OCI-LY7 (cell line): ENCODE measurements around the gene MEIS2. TPM values are rescaled to one million over a fixed set of nuclear protein-coding genes. Genes with fewer than 3 reads are reported as not detected.

Experiments
- BruUV-seq: library from RNA; stranded (reverse); fragments of 400-500 nt; replicated peaks from 2 replicates; lab custom pipeline; 2021; lab: Mats Ljungman, UMichigan
- CTCF ChIA-PET: fragments of 300-600 bp; sonication (Branson Sonifier 250); formaldehyde crosslinking; loops from one replicate; lab custom pipeline; 2022; ENCODE audit warnings: antibody characterized with exemption; ENCODE audit not compliant: unreplicated experiment; lab: Charles Lee
- POLR2A ChIA-PET: fragments of 300-600 bp; sonication (Branson Sonifier 250); formaldehyde crosslinking; loops from one replicate; lab custom pipeline; 2022; ENCODE audit warnings: antibody characterized with exemption; lab: Charles Lee
- DNase-seq: peaks from one replicate; pipeline ENCODE4 v3.0.0-alpha.2; 2015; ENCODE audit warnings: low spot score
- H2AFZ ChIP-seq: fragments of 200-600 bp; sonication (generic), shearing (Covaris generic); 2 replicates; pipeline ENCODE4 v1.6.1; 2014; ENCODE audit warnings: mild to moderate bottlenecking, antibody characterized with exemption, low read length, moderate library complexity
- H3K27ac ChIP-seq: fragments of 200-600 bp; sonication (generic); 2 replicates; pipeline ENCODE4 v1.5.1; 2014; ENCODE audit warnings: mixed run types, low read depth, mild to moderate bottlenecking, moderate library complexity, low read length, inconsistent platforms; ENCODE audit not compliant: poor library complexity, severe bottlenecking
- H3K36me3 ChIP-seq: fragments of 200-600 bp; sonication (generic); 2 replicates; pipeline ENCODE4 v1.6.1; 2014; ENCODE audit warnings: mild to moderate bottlenecking, antibody characterized with exemption, low read length, moderate library complexity, mixed read lengths; ENCODE audit not compliant: insufficient read depth
- H3K4me1 ChIP-seq: fragments of 200-600 bp; sonication (generic); 2 replicates; pipeline ENCODE4 v1.5.1; 2014; ENCODE audit warnings: mild to moderate bottlenecking, low read length; ENCODE audit not compliant: insufficient read depth, poor library complexity, severe bottlenecking
- H3K4me2 ChIP-seq: fragments of 200-600 bp; sonication (generic); 2 replicates; pipeline ENCODE4 v1.6.1; 2014; ENCODE audit warnings: mild to moderate bottlenecking, low read length
- H3K4me3 ChIP-seq: fragments of 200-600 bp; sonication (generic); 2 replicates; pipeline ENCODE4 v1.5.1; 2014; ENCODE audit warnings: mild to moderate bottlenecking, low read depth, low read length; ENCODE audit not compliant: poor library complexity, severe bottlenecking
- H3K79me2 ChIP-seq: fragments of 200-600 bp; sonication (generic); 2 replicates; pipeline ENCODE4 v1.6.1; 2016; ENCODE audit warnings: low read depth, mild to moderate bottlenecking, low read length, moderate library complexity, mixed read lengths; ENCODE audit not compliant: insufficient read depth
- H3K9me2 ChIP-seq: fragments of 200-600 bp; sonication (generic); 2 replicates; pipeline ENCODE4 v1.6.1; 2016; ENCODE audit warnings: mild to moderate bottlenecking, low read length, mixed read lengths; ENCODE audit not compliant: insufficient read depth
- H3K9me3 ChIP-seq: fragments of 200-600 bp; sonication (generic); 2 replicates; pipeline ENCODE4 v1.6.1; 2014; ENCODE audit warnings: mild to moderate bottlenecking, mixed run types, low read length, mixed read lengths
- H4K20me1 ChIP-seq: fragments of 200-600 bp; sonication (generic); 2 replicates; pipeline ENCODE4 v1.6.1; 2014; ENCODE audit warnings: mild to moderate bottlenecking, antibody characterized with exemption, low read length, moderate library complexity, mixed read lengths; ENCODE audit not compliant: insufficient read depth
- CTCF ChIP-seq: fragments of 200-600 bp; sonication (generic); conservative IDR thresholded peaks from 2 replicates; pipeline ENCODE4 v1.5.1; 2014; ENCODE audit warnings: mild to moderate bottlenecking, antibody characterized with exemption, low read length, moderate library complexity, mixed read lengths
- EZH2phosphoT487 ChIP-seq: fragments of 200-600 bp; sonication (generic); IDR thresholded peaks from 2 replicates; pipeline ENCODE4 v1.6.1; 2018; ENCODE audit warnings: low read depth, borderline replicate concordance, mild to moderate bottlenecking, mixed run types, antibody characterized with exemption, low read length, moderate library complexity, mixed read lengths
- intact Hi-C: fragments of 100-400 bp; cut with micrococcal nuclease; formaldehyde crosslinking; loops from one replicate; pipeline ENCODE4 v1.10.0; 2022; ENCODE audit not compliant: unreplicated experiment
- total RNA-seq, 2 experiments: library from RNA; depleted of rRNA in 1 of 2; stranded (reverse); fragments of >200 nt in 1 of 2; shearing (Covaris generic) in 1 of 2; gene quantifications; 2 replicates each; pipeline ENCODE4 v1.2.3, GENCODE V29; 2014 to 2022

Gene MEIS2
- total RNA-seq, 2 experiments from 2014 or later: 31.0 to 35.8 TPM

- no TSS peak for BruUV-seq
- no peaks in the 10 kb centered on the region for H4K20me1 ChIP-seq
- H2AFZ ChIP-seq: no peak overlapping the region
- H3K4me1 ChIP-seq: no peaks in the 10 kb centered on the region
- no peak overlapping the region for H3K27ac ChIP-seq
- no peak overlapping the region for H3K4me2 ChIP-seq
- ChIA-PET CTCF (no interaction called here), POLR2A (interaction anchor here (0.7 kb wide), 1 partner anchor 14 kb away, joined by 3 read pairs; no protein-coding TSS in a partner anchor)
- intact Hi-C loops: no loop called here
- H3K9me3 ChIP-seq: no peaks in the 10 kb centered on the region
- no peaks in the 10 kb centered on the region for H3K36me3 ChIP-seq
- H3K9me2 ChIP-seq: 0 out of 2 replicates have a peak, but pooled peaks cover 3% of the 10 kb centered on the region
- DNase-seq: no peak
- H3K79me2 ChIP-seq: no peaks in the 10 kb centered on the region
- H3K4me3 ChIP-seq: no peak overlapping the region
- TF ChIP-seq EZH2phosphoT487 (no peak), CTCF (no peak)
Measured at GRCh38 chr15:36914466-36914865, 185.9 kb downstream of the MEIS2 start.

GRCh38 chr15:36912311-36912712 lies 188.0 kb downstream of the MEIS2 start:
- Histone ChIP-seq H3K4me1 (no peaks in the 10 kb centered on the region), H3K9me2 (0 out of 2 replicates have a peak, but pooled peaks cover 3% of the 10 kb centered on the region), H2AFZ (no peak overlapping the region), H3K4me3 (no peak overlapping the region), H4K20me1 (no peaks in the 10 kb centered on the region), H3K36me3 (no peaks in the 10 kb centered on the region), H3K79me2 (no peaks in the 10 kb centered on the region), H3K27ac (no peak overlapping the region), H3K4me2 (no peak overlapping the region), H3K9me3 (no peaks in the 10 kb centered on the region)
- CTCF ChIA-PET: no interaction called here
- intact Hi-C loops: no loop called here
- TF ChIP-seq CTCF (no peak), EZH2phosphoT487 (no peak)
- no peak for DNase-seq
- no TSS peak for BruUV-seq
- POLR2A ChIA-PET: no interaction called here

- BruUV-seq: no TSS peak
- no peak for TF ChIP-seq CTCF
- no peak for TF ChIP-seq EZH2phosphoT487
- intact Hi-C loops: no loop called here
- Histone ChIP-seq H3K9me2 (0 out of 2 replicates have a peak, but pooled peaks cover 3% of the 10 kb centered on the region), H3K36me3 (no peaks in the 10 kb centered on the region), H3K4me1 (no peaks in the 10 kb centered on the region), H3K79me2 (no peaks in the 10 kb centered on the region), H3K4me2 (no peak overlapping the region), H3K4me3 (no peak overlapping the region), H3K27ac (no peak overlapping the region), H4K20me1 (no peaks in the 10 kb centered on the region), H2AFZ (no peak overlapping the region), H3K9me3 (no peaks in the 10 kb centered on the region)
- ChIA-PET CTCF (no interaction called here), POLR2A (interaction anchor here (0.6 to 1.2 kb wide), 4 partner anchors 9 to 197 kb away, joined by 3 to 4 read pairs (median 3); no protein-coding TSS in a partner anchor)
- DNase-seq: no peak
Measured at GRCh38 chr15:36911322-36911944, 188.9 kb downstream of the MEIS2 start.
